Measurements from ENCODE around the gene NOXA1. TPM values are rescaled to one million over a fixed set of nuclear protein-coding genes. Genes with fewer than 3 reads are reported as not detected.

NOXA1 gene
- total and polyA plus RNA-seq, 2 of the 8 experiments (the other 6 are each of a cell fraction or from before 2014, with no cell fraction given) = 0.34 to 0.91 TPM

GRCh38 chr9:137383081-137383783 lies 40.0 kb upstream of the NOXA1 start (continued):
- no peak for TF ChIP-seq PHF8 (conservative IDR thresholded peaks at IDR 0.05; ENCODE audit: low read depth, low read length)
